Fibroblast of skin of right biceps (primary cell): ENCODE data around the gene PIGQ.
A peak's percentile ranks its signal among the peaks of the same experiment; 100 is the strongest.

Experiments used
- DNase-seq: peaks from one replicate; pipeline ENCODE4 v3.0.0-alpha.2; 2013

Gene PIGQ

GRCh38 chr16:572865-573650 is 3.3 kb downstream of the PIGQ start:
- no peak for DNase-seq

GRCh38 chr16:574021-574760 is 4.4 kb downstream of the PIGQ start:
- DNase-seq: no peak

DNA sequence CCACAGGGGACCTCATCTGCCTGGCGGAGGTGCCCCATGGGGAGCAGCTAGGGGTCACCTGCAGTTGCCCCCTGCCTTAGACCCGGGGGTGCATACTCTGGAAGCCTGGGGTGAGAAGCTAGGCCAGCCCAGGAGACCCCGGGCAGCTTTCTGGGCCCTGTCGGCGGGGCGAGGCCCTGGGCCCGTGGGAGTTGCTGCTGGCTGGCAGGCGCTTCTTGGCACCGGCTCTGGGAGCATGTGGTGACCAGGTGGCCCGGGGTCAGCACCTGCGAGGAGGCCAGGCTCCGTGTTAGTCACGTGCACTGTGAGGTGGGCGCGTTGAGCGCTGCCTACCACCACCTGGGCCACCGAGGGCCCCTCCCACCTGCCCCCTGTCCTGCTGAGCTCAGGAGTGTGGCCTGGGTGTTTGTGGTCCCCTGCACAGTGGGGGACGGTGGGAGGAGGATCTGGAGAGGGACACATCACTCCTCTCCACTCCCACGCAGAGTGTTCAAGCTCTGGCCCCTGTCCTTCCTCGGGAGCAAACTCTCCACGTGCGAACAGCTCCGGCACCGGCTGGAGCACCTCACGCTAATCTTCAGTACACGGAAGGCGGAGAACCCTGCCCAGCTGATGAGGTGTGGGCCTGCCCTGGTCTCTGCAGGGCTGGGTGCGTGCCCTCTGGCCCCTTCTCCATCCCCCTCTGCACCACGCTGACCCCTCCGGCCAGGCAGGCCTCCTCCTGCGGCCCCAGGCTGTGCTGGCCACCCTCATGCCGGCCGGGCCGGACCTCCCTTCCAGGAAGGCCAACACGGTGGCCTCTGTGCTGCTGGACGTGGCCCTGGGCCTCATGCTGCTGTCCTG is 5.8 kb downstream of the PIGQ start:
- DNase-seq: no peak

DNA sequence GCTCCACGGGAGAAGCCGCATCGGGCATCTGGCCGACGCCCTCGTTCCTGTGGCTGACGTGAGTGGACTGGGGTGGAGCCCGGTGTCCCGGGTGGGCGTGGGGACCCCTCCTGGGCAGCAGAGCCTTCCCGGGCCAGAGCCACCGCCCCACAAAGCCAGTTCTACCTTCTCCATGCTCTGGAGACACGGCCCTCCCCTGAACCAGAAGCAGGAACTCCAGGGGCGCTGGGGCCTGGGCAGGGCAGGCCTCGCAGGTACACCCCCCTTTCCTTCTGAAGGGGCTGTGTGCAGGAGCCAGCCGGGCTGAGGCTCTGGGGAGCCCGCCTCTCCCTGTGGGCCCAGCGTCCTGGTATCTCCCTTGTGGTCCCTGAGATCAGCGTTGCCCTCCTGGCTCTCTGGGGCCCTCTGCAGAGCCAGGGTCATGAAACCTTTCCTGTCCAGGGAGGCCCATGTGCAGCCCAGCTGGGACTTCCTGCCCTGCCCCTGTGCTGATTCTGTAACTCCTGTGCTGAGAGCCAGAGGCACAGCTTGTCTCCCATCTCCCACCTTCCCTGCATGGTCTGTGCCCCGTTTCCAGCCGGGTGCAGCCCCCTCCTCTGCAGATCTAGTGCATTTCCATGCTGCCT is 6.5 kb downstream of the PIGQ start:
- DNase-seq: no peak

- DNase-seq: no peak
Measured at GRCh38 chr16:576823-577201, 7.0 kb downstream of the PIGQ start.

DNA sequence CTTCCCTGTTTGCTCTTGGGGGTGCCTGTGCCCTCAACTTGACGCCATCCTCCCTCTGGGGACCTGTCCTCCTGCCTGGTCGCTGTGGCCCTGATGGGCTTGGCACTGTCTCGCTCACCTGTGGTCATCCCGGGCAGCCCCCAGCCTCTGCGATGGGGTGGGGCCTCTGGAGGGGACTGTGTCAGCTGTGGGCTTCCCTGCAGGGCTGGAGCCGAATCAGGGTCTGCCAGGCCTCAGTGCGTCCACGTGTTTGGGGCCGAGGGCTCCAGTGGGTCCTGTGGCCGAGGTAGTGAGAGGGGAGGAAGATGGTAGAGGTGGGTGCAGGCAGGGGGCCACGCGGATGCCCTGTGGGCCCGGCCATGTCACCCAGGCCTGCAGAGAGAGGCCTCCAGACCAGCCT is 8.0 kb downstream of the PIGQ start:
- DNase-seq: no peak

DNA sequence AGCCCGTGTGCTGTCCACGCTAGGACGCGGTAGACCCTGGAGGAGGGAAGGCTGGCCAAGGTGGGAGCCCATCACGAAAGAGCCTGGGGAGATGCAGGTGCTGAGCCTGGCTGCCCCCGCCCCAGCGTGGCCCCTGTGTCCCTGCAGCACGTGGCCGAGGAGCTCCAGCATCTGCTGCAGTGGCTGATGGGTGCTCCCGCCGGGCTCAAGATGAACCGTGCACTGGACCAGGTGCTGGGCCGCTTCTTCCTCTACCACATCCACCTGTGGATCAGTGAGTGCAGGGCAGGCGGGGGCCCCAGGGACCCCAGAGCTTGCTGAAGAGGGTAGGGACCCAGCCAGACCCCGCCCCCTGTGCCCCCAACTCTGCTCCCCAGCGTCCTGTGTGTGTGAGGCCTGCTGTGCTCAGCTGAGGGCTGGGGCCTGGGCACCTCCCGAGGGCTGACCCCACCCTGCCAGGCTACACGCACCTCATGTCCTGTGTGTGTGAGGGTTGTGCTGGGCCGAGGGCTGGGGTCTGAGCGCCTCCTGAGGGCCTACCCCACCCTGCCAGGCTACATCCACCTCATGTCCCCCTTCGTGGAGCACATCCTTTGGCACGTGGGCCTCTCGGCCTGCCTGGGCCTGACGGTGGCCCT is 8.6 kb downstream of the PIGQ start:
- DNase-seq: no peak

DNA sequence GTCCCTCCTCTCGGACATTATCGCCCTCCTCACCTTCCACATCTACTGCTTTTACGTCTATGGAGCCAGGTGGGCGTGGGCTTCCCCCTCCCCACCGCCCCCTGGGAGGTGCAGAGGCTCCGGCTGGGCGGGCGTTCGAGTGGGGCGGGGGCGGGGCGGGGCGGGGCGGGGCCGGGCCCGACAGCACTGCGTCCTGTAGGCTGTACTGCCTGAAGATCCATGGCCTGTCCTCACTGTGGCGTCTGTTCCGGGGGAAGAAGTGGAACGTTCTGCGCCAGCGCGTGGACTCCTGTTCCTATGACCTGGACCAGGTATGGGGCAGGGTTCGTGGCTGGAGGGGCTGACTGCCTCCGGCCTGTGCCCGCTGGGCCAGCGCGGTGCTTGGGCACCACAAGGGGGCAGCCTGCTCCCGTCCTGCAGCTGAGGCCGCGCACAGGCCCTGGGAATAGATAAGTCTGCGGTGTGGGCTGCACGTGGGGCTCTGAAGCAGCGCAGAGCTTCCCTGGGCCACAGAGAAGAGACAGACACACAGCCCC is 9.2 kb downstream of the PIGQ start:
- peak; percentile 70 for DNase-seq

GRCh38 chr16:580141-580945 is 10.6 kb downstream of the PIGQ start:
- no peak for DNase-seq

- DNase-seq: no peak
Measured at GRCh38 chr16:580946-581498, 11.3 kb downstream of the PIGQ start.

GRCh38 chr16:582218-582613 is 12.4 kb downstream of the PIGQ start:
- no peak for DNase-seq

- no peak for DNase-seq
Measured at GRCh38 chr16:582614-583331, 13.0 kb downstream of the PIGQ start.

GRCh38 chr16:583470-583814 is 13.7 kb downstream of the PIGQ start:
- no peak for DNase-seq

- no peak for DNase-seq
Measured at GRCh38 chr16:583815-584591, 14.2 kb downstream of the PIGQ start.

DNA sequence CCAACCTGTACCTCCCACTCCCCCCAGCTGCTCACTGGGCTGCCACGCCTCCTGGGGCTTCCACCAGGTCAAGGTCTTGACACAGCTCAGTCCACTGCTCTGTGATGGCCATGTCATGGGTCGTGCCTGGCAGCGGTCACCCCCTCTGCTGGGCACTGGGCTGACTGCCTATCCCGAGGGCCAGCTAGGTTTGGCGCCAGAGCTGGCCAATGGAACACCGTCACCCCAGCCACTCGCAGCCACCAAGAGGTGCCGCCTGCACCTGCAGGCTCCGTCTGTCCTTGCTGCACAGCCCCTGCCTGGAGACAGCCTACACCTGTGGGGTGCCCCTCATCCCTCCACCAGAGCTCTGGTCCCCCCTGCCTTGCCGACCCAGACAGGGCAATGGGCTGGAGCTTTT is 15.6 kb downstream of the PIGQ start:
- no peak for DNase-seq

GRCh38 chr16:586047-586644 is 16.4 kb downstream of the PIGQ start:
- DNase-seq: peak; percentile 59

DNA sequence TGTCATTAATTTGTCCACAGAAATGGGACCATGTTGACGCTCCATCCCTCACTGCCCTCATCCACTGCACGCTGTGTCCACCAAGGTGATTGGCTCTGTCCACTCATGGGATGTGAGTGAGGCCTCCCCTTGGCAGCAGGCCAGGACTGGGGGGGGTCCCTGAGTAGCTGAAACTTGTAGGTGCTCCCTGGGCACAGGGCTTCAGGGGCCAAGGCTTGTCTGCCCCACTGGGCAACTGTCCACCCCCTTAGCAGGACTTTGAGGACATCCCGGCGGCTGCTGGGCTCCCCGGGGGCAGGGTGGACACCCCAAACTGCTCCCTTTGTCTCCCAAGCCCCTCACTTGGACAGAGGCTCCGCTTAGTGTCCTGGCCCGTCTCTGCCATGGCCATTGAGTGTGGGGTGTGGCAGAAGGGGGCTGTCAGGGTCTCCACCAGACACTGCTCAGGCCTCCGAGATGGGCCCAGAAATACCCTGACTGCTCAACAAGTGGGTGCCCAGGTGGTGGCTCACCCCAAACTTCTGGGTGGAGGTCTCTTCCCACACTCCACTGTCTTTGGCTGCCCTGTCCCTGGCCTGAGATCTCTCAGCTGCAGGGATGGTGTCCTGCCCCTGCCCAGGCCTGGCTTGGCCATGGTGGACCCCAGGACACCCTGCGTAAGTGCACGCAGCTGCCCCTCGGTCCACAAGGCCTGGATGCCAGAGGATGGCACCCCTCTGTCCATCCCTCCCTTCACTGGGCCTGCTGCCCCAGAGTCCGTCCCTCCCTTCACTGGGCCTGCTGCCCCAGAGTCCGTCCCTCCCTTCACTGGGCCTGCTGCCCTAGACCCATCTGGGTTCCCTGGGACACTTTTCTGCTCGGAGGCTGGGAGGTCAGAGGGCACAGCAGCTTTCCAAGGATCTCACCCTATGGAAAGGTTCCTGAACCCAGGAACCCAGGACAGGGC is 17.1 kb downstream of the PIGQ start:
- DNase-seq: no peak

GRCh38 chr16:588639-588888 is 18.8 kb downstream of the PIGQ start:
- DNase-seq: peak; percentile 58
